HG02852 (cell line): Measurements from ENCODE around the gene DTL.
A peak's percentile ranks its signal among the peaks of the same experiment; 100 is the strongest.
"Not testable (repeated sequence)": the region's sequence is repeated elsewhere in the genome, so short reads cannot be mapped to it uniquely, and the experiment has no call there.

Experiments used
- ATAC-seq: cut with Tn5 transposase; IDR thresholded peaks from one replicate; pipeline ENCODE4 v1.9.1; 2021; ENCODE audit warnings: mild to moderate bottlenecking, moderate library complexity; ENCODE audit not compliant: unreplicated experiment

The DTL gene, protein sequence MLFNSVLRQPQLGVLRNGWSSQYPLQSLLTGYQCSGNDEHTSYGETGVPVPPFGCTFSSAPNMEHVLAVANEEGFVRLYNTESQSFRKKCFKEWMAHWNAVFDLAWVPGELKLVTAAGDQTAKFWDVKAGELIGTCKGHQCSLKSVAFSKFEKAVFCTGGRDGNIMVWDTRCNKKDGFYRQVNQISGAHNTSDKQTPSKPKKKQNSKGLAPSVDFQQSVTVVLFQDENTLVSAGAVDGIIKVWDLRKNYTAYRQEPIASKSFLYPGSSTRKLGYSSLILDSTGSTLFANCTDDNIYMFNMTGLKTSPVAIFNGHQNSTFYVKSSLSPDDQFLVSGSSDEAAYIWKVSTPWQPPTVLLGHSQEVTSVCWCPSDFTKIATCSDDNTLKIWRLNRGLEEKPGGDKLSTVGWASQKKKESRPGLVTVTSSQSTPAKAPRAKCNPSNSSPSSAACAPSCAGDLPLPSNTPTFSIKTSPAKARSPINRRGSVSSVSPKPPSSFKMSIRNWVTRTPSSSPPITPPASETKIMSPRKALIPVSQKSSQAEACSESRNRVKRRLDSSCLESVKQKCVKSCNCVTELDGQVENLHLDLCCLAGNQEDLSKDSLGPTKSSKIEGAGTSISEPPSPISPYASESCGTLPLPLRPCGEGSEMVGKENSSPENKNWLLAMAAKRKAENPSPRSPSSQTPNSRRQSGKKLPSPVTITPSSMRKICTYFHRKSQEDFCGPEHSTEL

DNA sequence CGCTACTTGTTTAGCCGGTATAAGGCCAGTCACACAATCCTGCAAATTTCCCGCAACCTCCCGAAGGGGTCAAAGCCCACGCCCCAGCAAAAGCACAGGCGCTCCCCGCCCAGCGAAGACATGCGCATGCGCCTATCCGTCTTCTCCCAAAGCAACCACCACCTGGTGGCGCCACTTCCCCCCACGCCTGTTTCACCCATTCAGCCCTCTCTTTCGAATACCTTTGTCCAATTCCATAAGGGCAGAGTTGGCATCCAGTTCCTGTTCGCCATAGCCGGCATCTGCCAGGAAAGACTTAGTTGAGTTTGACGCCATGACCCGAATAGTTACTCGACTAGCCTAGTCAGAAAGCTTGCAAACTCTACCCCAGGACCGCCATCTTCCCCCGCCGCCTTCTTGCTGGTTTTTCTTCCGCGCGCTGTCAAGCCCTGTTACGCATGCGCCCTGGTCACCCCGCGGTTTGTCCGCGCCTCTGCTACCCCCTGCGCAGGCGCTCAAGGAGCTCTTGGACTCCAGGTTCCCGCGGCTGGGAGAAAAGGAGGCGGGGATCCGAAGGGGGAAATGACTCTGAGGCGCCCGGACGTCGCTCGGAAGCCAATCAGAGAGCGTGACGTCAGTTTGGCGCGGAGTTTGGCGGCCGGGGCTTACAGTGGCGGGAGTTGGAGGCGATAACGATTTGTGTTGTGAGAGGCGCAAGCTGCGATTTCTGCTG is at the start of gene DTL, which contains the start of gene INTS7:
DTL (plus strand) TSS at position 626 of the 712 bp plus-strand sequence. CDS start 143 bp downstream, outside the sequence.
INTS7 (minus strand) TSS at position 435 of the 712 bp plus-strand sequence; CDS start at position 315, 120 bp downstream.
- peak; percentile 66 for ATAC-seq

DNA sequence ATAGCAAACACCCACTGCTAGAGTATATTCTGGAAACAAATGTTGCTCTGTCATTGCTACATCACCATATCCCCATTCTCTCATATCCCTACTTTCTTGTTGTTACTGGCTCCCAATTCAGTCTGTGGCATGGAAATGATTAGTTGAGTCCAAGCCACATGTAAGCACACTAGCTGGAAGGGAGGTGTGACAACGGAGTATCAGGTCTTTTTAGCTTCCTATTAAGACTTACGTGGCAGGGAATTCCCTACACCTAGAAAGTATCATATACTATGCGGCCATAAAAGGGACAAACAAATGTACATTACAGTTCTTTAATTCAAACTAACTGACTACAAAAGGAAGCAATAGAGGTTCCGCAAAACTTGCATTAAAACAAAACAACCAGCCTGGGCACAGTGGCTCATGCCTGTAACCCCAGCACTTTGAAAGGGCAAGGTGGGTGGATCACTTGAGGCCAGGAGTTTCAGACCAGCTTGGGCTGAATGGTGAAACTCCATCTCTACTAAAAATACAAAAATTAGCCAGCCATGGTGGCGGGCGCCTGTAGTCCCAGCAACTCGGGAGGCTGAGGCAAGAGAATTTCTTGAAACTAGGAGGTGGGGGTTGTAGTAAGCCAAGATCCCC is 48.8 kb upstream of the DTL start:
- no peak for ATAC-seq

DNA sequence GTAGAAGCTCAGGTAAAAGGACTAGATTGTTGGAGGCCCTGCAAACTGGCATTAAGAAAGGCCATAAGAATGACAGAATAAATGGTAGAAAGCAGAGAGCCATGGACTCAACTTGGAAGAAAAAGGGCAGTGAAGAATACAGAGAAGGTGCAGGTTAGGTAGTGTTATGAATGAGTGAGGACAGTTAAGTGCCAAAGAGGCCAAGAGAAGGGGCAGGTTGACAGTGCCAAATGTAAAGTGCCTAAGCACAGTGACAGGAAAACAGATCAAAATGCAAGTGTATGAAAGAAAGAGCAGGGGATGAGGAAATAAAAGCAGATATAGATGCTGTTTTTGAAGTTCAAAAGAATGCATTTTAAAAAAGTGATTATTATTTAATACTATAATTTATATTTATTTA is 43.9 kb upstream of the DTL start:
- ATAC-seq = no peak

DNA sequence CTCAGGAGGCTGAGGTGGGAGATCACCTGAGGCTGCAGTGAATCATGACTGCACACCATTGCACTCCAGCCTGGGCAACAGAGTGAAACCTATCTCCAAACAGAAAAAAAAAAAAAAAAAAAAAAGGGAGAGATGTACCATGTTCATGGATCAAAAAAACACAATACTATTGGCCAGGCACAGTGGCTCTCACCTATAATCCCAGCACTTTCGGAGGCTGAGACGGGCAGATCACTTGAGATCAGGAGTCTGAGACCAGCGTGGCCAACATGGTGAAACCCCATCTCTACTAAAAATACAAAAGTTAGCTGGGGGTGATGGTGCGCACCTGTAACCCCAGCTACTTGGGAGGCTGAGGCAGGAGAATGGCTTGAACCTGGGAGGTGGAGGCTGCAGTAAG is 38.1 kb upstream of the DTL start:
- ATAC-seq = not testable (repeated sequence)

DNA sequence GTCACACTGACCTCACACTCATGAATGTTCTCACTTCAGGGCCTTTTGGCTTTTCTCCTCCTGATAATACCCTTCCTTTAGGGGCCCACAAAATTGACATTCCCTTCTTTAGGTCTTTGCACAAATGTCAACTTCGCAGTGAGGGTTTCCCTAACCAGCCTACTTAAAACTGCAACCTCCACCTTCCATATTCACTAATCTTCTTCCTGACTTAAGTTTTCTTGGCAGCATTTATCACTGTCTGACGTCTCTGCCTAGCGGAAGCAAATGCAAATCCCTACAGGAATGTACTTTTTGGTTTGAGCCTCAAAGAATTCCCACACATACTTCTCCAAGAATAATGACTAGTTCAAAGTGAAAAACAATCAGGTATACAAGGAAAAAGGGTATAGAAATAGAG is 33.0 kb upstream of the DTL start:
- no peak for ATAC-seq

DNA sequence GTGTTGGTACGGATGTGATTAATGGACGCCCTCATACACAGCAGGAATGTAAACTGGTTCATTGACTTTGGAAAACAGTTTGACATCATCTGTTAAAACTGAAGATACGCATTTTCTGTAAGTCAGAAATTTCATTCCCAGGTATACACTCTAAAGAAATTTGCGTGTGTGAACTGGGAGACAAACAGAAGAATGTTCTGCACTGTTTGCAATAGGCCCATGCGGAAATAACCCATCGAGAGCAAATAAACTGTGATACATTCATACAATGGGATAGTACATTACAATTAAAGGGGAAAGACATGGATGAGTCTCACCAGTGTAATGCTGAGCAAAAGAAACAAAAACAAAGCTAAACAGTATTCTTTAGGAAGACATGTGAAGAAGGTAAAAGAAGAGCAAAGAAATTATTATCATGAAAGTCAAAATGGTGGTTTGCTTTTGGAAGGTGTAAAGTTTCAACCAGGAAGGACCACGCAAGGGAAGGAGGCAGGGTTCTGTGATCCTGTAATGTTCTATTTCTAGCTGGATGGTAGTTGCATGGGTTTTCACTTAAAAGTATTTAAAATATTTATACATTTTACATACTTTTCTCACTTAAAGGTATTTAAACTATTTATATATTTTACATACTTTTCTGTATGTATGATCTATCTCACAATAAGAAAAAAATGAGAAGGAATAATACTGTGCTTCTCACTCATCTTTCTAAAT is 30.5 kb upstream of the DTL start:
- no peak for ATAC-seq

DNA sequence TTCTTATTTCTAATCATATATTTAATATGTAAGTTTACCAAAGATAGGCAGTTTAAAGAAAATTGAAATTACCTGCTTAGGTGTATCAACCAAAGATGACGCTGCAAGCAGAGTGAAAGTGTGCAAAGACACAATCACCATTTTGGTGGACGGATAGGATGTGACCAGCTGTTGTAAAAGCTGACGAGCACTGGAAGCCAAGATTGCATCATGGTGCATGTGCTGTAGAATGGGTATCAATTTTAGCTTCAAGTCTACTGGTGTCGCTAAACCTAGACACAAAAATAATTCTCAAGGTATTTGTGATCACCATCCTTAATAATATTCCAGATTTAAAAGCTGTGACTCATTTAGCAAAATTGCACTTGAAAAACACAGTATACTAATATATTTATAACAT is 28.4 kb upstream of the DTL start:
- ATAC-seq = no peak

DNA sequence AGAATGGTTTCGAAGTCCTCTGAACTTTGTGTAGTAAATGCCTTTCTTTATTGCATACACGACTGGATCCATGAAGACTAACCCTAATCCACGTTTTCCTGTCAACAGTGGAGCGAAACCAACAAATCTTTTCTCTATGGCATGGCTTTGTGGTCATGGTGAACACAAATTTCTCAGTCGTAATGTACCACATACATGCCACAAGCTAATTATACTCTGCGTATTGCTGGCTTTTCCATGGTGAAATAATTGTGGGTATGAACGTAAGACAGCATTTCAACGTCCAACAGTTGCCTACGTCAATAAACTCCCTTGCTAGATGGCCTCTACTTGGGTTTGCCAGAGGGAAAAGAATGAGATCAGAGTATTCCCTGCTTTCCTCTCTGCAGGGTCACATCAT is 27.7 kb upstream of the DTL start:
- no peak for ATAC-seq

DNA sequence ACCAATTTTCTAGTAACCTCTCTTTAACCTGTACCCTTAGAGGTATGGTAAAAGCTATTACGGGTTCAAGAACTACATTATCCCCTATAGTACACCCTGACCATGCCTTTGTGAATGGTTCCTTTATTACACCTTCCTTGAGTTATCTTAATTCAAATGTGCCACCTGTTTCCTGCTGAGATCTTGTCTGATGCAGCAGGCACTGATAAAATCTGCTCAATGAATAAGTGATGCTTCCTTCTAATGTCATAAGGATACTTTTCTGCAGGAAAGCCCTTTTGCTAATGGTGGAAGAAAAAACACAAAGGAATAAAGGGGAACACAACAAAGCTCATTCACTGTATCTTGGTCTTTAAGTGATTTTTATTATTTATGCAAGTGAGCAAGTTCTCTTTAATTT is 26.0 kb upstream of the DTL start:
- ATAC-seq = no peak

DNA sequence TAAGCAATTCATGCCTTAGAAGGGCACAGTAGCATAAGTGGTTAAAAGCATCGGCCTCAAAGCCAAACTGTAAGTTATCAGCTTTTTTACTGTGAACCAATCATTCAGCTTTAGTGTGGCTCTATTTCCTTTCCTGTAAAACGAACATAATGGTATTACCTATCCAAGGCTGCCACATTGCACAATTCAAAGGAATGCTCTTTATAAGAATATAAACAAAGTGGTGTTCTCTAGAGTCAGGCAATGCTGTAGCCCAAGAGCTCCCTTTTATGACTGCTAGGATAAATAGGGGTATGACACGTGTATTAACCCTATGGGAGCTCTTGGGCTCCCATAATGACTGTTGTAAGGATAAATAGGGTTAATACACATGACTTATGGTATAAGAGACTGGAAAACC is 25.5 kb upstream of the DTL start:
- ATAC-seq = no peak

DNA sequence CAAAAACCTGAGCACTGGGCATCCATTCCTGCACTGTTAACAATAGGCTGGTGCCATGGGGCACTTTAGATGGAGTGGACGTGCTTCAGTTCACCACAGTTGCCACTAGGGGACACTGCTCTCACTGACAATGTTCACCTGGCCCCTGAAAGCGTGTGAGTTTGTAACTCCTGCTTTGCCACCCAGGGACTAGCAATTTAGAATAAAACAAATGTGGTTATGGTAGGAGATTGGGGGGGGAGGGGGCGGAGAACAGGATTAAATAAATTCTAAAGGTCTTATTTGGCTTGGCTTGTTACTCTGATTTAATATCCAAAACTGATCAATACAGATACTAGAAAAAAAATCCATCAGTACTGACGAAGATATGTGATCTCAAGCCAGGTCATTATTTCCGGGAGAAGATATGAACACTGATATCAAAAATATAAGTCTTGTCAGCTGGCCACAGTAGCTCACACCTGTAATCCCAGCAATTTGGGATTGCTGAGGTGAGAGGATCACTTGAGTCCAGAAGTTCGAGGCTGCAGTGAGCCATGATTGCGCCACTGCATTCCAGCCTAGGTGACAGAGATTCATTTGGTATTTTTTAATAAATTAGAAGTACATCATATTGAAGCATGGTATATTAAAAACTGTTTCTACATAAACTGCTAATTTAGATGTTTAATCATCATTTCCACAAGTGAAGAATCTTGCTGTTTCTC is 23.4 kb upstream of the DTL start:
- ATAC-seq = peak; percentile 84

DNA sequence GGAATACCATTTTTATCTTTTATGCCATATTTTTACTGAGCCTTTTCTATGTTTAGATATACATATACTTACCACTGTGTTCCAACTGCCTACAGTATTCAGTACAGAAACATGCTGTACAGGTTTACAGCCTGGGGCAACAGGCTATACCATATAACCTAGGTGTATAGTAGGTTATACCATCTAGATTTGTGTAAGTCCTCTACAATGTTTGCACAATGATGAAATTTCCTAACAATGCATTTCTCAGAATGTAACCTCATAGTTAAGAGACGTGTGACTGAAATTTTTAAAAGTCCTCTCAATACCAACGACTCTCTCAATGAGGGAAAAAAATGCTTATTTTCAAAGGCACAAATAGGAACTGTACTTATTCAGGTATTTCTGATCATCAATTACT is 21.9 kb upstream of the DTL start:
- no peak for ATAC-seq

DNA sequence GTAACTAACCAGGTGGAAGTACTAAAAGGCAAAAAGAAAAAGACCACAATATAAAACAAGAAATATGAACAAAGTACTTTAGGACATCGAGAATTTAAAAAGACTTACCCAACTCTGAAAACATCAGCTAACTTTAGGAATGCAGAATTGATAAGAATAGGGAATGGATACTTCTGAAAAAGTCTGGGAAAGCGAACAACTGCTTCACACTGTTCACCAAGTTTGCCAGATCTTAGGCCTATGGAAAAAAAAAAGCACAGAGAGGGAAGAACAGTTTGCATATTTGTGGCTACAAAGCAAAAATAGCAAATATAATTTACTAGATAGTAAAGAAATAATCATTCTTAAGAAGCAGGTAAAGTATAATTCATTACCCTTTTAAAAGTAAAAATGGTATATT is 14.6 kb upstream of the DTL start:
- no peak for ATAC-seq

DNA sequence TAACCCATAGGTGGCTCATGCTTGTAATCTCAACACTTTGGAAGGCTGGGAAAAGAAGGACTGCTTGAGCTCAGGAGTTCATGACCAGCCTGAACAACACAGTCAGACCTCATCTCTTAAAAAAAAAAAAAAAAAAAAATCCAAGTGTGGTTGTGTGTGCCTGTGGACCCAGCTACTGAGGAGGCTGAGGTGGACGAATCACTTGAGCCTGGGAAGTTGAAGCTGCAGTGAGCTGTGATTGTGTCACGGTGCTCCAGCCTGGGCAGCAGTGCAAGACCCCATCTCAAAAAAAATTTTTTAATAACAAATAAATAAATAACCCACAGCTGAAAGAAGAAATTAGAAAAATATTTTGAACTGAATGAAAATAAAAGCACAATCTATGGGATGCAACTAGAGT is 14.0 kb upstream of the DTL start:
- no peak for ATAC-seq

DNA sequence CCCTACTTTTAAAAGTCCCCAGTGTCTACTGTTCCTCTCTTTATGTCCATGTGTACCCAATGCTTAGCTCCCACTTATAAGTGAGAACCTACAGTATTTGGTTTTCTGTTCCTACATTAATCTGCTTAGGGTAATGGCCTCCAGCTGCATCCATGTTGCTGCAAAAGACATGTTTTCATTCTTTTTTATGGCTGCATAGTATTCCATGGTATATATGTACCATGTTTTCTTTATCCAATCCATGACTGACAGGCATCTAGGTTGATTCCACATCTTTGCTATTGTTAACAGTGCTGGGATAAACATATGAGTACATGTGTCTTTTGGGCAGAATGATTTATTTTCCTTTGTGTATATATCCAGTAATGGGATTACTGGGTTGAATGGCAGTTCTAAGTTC is 12.6 kb upstream of the DTL start:
- not testable (repeated sequence) for ATAC-seq

DNA sequence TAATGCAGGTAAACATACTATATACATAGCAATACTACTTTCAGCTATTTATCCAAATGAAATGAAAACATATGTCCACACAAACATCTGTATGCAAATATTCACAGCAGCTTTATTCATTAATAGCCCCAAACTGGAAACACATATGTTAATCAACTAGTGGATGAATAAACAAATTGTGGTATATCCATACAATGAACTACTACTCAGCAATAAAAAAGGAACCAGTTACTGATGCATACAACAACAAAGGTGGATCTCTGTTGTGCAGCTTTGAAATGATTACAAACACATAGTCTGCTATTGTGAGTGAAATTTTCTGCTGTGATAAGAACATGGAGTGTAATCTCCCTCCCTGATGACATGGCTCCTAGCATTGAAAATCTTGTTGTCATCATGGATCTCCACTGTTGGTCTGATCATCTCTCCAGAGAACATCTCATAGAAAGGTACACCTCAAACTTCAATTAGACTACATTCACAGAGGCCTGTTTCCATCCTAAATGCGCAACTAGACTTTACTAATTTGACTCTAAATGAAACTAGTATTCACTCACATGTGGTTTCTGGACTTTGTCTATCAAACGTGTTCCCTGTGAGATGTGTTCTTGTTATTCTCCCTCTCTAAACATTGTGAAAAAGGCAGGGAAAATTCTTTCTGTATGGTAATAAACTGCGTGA is 10.9 kb upstream of the DTL start:
- no peak for ATAC-seq

DNA sequence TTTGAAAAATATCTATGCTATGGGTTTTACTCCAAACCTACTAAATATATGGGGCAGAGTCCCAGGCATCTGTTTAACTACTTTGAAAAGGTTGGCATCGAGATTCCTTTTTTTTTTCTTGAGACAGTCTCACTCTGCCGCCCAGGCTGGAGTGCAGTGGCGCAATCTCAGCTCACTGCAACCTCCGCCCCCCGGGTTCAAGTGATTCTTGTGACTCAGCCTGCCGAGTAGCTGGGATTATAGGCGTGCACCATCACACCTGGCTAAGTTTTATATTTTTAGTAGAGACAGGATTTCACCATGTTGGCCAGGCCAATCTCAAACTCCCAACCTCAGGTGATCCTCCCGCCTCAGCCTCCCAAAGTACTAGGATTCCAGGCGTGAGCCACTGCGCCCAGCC is 7.8 kb upstream of the DTL start:
- ATAC-seq = not testable (repeated sequence)

DNA sequence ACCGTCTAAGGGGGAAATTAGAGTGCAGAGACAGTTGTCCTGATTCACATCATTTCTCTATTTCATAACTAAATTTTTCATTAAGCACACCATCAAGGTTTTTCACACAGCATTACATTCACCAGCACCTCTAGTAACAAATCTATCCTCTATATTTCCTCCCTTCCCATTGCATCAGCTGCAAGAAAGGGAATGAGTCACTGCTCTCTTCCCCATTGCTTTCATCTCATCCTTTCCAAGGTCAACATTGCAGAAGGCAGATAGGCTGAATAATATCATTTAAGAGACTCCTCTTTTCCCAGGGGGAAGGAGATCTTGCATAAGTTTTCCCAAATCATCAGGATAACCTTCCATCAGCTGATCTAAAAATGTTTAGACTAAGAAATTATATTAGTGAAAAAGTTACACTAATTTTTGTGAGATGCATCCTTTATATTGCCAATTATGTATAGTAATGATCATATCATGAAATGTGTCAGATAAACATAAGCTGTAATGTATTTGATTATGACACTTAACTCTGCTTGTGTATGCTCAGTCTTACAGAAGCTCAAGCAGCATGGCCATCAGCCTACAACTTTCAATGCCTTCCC is 4.5 kb upstream of the DTL start:
- ATAC-seq = no peak
